HG02943 (cell line): ENCODE data around the gene RAB5A.
"Not testable (repeated sequence)": the region's sequence is repeated elsewhere in the genome, so short reads cannot be mapped to it uniquely, and the experiment has no call there.

ENCODE experiments used
- ATAC-seq: cut with Tn5 transposase; IDR thresholded peaks from one replicate; pipeline ENCODE4 v1.9.1; 2021; ENCODE audit warnings: mild to moderate bottlenecking, low read depth, moderate library complexity; ENCODE audit not compliant: unreplicated experiment

The RAB5A gene

DNA sequence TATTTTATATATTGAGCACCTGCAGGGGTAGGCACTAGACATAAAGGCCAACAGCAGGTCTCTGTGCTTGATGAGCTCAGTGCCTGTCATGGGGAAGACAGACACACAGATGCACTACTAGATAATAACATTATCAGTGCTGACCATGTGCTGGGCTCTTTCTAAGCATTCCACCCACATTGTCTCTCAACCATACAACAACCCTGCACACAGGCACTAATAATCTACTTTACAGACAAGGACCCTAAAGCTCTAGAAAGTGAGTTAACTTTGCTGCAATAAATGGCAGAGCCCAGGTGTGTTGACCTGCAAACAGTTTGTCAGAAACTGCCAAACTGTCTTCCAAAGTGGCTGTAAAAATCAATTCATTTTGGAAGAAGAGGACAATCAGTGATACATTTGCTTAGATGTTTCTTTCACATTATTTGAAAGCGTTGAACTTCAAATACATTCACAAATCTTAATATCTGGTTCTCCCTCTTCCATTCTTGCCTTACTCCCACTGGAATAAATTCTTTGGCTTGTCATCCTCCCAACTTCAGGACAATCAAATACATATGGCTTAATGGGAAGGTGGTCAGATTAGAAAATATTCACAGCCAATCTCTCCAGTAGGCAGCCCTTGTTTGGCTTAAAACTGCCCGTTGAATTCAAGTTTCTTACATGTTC is 76.2 kb downstream of the RAB5A start:
- no peak for ATAC-seq

DNA sequence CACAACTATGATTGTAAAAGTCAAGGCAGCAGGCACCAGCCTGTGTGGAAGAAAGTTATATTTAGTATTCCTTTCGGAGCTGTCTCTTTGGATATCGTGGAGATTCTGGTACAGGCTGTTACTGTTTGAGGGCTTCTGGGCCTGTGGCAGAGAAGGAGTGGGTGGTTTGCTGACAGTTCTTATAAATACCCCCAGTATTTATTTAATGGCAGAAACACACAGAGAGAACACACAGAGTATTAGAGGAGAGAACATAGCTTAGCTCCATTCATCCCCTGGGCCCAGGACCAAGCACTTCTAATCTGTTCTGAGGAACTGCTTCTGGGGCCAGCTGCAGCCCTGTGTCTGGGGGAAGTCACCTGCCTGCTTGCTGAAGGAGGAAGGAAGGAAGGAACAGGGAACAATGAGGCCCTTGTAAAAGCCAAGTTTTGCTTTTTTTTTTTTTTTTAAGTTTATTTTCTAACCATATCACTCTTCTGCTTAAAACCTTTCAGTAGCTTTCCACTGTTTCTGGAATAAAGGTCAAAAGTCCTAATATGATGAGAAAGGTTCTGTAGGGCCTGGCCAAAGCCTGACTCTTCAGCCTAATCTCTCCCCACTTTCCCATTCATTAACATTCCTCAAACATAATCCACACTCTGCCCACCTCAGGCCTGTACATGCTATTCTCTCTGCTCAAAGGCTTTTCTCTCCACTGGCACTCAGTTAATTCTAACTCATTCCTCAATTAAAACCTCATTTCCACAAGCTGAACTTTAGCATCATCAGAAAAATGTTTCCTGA is 76.9 kb downstream of the RAB5A start:
- ATAC-seq, result no peak

DNA sequence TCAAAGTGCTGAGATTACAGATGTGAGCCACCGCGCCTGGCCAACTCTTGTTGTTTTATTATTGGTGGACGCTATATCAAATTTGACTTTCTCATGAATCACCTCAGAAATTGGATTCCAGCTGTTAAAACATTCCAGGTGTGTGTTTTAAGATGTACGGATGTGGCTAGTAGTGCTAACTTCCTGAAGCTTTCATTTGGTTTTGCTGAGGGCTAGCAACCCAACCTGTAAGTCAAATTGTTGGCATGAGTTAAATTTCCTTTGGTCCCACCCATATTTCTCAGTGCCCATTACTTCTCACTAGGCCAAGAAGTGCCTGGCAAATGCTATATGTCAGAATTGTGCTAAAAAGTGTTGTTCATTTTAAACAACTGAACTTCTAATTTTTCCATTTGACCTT is 80.2 kb downstream of the RAB5A start:
- no peak for ATAC-seq

DNA sequence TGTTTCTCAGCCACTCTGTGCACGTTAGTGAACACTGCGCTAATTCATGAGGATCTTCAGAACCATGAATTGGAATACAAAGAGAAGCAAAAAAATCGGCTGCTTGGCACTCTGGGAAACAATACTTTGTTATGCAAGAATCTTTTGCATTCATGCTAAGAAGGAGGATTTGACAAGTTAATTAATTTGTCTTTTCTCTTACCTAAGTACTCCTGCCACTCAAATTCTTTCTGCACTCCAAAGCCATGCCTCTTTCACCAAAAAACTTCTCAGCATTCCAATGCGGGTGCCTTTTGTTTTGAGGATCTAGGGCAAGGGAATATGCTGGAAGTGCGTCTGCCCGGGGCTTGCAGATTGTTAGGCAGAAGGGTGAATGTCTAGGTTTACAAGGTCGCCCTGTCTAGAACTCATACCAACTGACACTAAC is 82.0 kb downstream of the RAB5A start:
- ATAC-seq, result no peak

GRCh38 chr3:20031939-20032338 is 85.0 kb downstream of the RAB5A start:
- not testable (repeated sequence) for ATAC-seq
